ENCODE data around the gene CDCA4.
"Not testable (repeated sequence)": the region's sequence is repeated elsewhere in the genome, so short reads cannot be mapped to it uniquely, and the experiment has no call there.

Gene CDCA4

DNA sequence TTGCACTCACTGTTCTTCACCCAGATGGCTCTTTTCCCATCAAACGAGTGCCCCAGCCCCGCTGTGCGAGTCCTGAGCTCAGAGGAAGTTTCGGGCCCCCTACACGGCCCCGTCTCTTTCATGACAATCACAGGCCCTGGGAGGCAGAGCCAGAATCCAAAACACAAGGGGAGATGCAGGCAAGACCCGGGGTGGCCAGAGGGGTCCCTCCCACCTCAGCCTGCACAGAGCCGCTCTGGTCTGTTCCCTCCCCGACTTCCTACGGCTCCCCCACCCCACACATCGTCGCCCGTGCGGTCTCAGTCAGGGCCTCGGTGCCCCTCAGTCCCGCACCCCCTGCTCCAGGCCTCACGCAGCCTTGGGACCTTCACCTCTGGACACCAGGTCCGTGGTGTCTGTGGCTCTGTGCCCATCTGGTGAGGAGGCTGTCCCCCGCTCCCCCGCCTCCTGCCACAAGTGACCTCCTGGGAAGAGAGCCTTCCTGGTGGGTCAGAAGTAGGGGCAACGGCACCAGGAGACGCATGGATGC lies 35.5 kb upstream of the CDCA4 start:
- DNase-seq = no peak

DNA sequence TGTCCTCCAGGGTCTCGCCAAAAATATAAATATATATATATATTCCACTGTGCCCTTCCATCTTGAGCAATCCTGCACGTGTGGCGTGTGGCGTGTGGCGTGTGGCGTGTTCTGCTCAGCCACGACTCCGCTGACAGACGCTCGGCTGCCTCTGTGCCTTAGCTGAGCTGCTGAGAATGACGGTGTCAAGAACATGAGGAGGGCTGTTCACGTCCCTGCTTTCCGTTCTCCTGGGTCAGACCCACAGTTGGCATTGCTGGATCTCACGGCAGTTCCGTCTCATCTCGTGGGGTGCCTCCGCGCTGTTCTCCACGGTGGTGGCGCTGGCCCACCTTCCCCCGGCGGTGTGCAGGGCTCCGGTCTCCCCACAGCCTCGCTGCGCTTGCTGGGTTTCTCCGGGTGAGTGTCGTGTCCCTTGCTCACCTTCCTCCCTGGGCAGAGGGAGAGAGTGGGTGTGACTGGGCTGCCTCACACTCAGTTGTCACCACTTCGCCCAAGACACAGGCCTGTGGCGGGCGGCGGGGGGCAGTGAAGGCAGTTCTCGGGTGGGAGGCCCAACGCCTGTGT lies 34.9 kb upstream of the CDCA4 start:
- DNase-seq = no peak

GRCh38 chr14:105055334-105055733 lies 34.5 kb upstream of the CDCA4 start:
- DNase-seq = no peak

DNA sequence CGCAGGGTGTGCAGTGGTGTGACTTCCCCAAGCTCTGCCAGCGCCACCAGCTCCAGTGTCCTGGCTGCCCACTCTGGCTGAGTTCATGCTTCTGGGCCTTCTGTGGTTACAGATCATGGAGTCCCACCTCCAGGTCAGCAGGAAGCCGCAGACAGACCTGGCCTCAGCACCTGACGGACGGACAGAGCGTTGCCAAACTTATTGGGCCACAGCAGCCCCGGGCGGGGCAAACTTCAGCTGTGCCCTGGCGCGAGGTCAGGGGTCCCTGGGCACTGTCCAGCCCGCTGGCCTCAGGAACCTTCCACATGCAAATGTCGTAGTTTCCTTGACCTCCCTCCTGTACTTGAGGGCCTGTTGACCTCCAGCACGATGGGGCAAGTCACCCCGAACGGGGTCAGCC lies 33.1 kb upstream of the CDCA4 start:
- no peak for DNase-seq

DNA sequence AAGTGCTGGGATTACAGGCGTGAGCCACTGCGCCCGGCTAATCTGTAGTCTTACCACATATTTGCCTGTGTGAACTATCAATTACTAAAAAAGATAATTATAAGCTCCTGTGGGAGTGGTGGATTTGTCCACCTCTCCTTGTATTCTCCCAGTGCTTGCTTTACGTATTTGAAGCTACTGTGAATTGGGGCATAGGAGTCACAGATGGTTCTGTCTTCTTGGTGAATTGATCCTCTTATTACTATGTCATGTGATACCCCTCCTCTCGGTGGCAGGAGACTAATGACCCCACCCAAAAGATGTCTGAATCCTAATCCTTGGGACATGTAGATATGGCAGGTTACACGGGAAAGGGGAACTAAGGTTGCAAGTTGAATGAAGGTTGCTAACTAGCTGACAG lies 32.5 kb upstream of the CDCA4 start:
- DNase-seq = no peak

DNA sequence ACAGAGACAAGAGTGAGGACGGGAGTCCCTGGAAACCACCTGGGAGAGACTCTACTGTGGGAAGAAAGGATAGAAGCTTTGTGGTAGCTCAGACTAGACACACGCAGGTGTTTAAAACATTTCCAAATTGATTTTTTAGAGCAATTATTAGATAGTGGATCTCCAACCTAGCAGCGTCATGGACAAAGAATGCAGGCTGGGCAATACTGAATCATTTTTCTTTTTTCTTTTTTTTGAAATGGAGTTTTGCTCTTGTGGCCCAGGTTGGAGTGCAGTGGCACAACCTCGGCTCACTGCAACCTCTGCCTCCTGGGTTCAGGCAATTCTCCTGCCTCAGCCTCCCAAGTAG lies 31.2 kb upstream of the CDCA4 start:
- DNase-seq = no peak

DNA sequence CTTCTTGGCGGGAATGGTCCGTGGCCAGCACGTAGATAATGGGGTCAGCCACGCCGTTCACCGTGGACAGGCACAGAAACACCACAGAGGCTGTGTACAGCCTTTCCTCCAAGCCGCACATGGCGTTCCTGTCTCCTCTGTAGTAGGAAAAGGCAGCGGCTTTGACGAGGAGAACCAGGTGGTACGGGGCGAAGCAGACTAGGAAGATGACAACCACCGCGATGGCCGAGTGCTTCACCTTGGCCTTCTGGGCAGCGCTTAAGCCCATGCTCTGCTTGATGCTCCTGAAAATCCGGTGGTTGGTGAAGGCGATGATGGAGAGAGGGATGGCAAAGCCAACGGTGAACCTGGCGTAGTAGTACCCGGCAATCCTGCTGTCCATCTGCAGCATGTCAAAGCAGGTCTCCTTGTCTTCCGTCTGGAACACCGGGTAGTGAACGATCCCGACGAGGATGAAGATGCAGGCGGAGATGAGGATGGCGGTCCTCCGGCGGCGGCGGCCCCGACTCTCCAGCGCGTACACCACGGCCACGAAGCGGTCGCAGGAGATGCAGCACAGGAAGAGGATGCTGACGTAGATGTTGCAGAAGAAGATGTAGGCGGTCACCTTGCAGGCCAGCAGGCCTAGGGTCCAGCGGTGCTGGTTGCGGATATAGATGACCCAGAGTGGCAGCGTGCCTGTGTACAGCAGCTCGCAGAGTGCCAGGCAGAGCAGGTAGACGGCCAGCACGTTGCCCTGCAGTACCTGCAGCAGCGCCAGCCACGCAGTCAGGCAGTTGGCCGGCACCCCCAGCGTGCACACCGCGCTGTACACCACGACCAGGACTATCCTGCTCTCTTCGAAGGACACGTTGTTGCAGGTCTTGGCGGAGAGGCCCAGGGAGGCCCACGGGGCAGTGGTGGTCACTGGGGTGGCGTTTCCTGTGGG lies 30.6 kb upstream of the CDCA4 start:
- DNase-seq = no peak

- no peak for DNase-seq
These were observed 29.6 kb upstream of the CDCA4 start for GRCh38 chr14:105050551-105050897.

DNA sequence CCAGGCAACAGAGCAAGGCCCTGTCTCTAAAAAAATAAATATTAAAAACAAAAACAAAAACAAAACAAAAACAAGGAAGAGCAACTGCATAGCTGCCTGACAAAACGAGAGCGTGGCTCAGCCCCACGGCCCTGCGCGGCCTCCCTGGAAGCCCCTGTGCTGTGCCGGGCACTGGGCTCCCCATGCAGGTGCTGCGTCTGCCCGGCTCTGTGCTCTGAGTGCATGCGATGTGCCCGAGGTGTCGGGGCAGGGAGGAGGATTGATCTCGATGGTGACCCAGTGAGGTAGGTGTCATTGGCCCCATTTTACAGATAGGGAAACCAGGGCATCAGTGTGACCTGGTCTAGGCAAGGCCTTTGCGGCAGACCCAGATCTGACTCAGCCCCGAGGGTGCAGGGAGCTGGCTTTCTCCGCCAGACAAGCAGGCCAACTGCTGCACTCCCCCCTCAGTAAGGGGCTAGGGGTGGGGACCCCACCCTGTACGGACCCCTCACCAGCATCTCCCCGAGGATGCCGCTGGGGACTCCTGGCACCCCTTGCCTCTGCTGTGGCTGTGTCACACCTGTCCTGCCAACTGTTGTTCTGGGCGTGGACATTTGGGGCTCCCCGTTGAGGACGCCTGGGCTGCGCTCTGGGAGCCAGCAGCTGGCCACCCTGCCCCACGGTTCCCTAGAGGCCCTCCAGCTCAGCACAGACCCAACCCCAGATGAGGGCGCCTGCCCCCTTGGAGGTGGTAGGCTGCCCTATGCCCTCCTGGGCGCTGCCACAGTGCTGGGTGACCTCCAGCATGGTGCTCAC lies 29.1 kb upstream of the CDCA4 start:
- no peak for DNase-seq

DNA sequence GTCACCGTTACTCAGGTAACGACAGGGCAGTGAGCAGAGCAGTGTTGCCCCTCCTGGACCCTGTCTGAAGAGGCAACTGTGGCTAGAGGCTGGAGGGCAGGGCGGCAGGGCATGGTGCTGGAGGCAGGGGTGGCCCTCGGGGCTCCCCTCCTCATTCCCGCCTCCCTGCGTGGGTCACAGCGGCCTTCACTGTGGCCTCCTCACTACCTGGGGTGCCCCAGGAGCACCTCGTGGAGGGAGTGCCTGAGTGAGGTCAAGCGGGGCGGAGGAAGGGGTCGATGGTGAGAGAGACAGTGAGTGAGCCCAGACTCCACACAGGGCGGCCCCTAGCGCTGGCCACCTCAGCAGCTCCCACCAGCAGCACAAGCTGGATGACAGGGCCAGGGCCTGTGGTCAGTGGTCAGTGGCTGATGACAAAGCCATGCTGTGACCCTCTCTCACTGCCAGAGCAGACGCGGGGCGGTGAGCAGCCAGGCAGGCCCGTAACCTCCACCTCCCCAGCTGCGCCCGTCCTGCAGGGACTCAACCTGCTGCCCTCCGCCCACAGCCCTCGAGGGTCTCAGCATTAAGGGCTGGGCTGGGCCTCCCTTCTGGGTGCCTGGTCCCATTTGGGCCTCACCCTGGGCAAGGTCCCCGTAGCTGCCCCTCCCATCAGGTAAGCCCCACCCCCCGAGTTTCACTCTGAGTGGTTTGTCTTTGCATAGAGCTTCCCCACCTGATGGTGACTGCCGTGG lies 26.6 kb upstream of the CDCA4 start:
- DNase-seq = no peak

DNA sequence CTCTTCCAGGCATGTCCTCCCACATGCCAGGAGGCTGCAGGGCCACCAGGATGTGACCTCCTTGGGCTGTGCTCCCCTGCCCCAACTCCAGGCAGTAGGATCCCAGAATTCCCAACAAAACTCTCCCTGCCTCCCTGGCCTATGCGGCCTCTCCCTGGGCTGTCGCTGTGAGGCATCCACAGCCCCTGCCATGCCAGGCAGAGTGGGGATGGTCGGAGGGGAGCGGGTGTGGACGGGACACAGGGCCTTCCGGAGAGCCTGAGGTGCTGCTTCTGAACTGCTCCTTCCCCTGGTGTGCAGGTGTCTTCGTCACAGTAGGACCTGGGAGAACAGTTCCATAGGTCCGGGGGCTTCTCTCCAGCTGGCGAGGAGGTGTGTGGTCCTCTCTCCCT lies 26.0 kb upstream of the CDCA4 start:
- no peak for DNase-seq

DNA sequence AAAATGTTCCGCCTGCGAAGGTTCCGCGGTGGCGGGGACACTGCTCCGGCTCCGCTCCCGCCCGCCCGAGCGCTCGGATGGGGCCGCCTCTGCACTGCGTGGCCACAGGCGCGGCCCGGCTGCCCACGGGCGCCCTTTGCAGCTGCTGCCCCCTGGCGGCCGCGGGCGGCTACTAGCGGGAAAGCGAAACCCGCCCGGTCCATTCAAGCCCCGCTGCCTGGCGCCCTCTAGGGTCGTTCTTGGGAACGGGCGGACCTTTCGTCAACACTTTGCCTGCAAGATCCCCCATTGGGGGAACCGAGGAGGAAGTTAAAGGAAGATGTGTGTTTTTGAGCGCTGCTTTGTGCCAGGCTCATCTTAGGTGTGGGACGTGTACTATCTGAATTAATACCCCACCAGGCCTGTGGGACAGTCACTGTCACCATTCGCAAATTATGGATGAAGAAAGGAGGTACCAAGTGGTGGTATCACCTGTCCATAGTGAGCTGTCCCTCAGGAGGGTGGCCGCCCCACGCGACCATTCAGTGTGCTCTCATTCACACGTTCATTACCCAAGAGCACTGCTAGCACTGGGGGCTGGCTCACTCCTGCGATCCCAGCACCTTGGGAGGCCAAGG lies 24.9 kb upstream of the CDCA4 start:
- DNase-seq = no peak

- DNase-seq = no peak
These were observed 22.8 kb upstream of the CDCA4 start for GRCh38 chr14:105043641-105044040.

GRCh38 chr14:105042813-105043212 lies 21.9 kb upstream of the CDCA4 start:
- no peak for DNase-seq

- DNase-seq = no peak
These were observed 21.2 kb upstream of the CDCA4 start for GRCh38 chr14:105041841-105042765.

DNA sequence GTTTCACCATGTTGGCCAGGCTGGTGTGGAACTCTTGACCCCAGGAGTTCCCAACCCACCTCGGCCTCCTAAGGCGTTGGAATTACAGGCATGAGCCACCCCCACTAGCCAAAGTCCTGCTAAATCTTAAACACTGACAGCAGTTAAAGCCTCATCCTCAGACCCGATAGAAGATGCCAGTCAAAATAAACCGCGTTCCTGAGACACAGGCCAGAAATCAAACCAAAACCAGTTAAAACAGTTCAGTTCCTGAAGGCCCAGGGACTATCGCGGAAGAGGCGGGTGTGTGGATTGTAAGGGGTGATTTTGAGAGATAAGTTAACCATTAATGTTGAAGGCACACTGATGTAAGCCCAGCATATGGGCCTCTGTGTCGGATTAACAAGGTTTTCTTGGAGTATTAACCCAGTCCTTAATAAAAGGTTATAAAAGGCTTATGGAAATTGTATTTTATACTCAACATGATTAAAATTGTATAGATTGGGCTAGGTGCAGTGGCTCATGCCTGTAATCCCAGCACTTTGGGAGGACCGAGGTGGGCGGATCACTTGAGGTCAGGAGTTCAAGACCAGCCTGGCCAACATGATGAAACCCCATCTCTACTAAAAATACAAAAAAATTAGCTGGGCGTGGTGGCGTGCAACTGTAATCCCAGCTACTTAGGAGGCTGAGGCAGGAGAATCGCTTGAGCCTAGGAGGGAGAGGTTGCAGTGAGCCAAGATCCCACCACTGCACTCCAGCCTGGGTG lies 18.7 kb upstream of the CDCA4 start:
- no peak for DNase-seq

- not testable (repeated sequence) for DNase-seq
These were observed 14.7 kb upstream of the CDCA4 start for GRCh38 chr14:105035616-105036015.

DNA sequence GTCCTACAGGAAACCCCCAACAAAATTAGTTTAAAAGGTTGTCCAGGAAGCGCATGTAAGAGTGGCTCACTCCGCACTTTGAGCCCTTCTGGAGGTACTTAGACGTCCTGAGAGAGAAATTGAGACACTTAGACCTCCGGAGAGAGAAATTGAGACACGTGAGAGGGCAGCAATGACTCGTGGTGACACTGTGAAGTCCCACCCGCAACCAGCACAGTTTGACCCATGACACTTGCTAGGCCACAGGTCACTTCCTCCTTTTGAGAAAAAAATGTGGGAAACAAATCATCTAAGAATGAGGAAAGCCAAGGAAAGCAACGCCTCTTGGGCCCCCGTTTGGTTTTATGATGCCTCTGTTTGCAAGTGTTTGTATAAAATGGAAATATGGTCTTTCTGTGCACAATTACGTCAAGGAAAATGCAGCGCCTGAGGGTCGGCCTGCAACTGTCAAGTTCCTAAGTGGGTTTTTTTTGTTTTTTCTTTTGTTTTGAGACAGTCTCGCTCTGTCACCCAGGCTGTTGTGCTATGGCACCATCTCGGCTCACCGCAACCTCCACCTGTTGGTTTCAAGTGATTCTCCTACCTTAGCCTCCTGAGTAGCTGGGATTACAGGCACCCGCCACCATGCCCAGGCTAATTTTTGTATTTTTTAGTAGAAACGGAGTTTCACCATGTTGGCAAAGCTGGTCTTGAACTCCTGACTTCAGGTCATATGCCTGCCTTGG lies 13.6 kb upstream of the CDCA4 start:
- no peak for DNase-seq

- not testable (repeated sequence) for DNase-seq
These were observed 12.6 kb upstream of the CDCA4 start for GRCh38 chr14:105033412-105033900.

- DNase-seq = not testable (repeated sequence)
These were observed 11.6 kb upstream of the CDCA4 start for GRCh38 chr14:105032451-105032901.

All from cortex of kidney (tissue), 1 donor.